GM18502 (cell line): ENCODE results near the gene ITGB8.

Experiments
- ATAC-seq: cut with Tn5 transposase; IDR thresholded peaks from one replicate; pipeline ENCODE4 v1.9.1; 2021; ENCODE audit warnings: mild to moderate bottlenecking; ENCODE audit not compliant: unreplicated experiment, poor library complexity

ITGB8 gene

GRCh38 chr7:20449176-20449575 is 118.5 kb downstream of the ITGB8 start:
- ATAC-seq, result no peak

DNA sequence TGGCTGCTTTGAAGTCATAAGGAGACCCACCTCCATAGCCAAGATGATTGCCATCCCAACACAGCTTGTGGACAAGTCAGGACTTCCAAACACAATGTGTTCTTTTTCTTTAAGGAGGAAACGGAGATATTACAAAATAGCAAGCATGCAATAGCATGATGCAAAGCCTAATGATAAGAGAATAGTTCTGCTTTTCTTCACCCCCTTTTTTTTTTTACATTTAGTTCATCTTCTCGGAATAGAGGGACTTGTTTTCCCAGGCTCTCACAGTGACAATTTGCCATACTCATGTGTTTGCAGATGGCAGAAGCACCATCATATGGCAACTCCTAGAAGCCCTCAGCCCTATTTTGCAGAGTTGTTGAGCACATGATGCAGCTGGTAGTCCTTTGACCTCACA is 119.8 kb downstream of the ITGB8 start:
- no peak for ATAC-seq

- no peak for ATAC-seq
Measured at GRCh38 chr7:20454202-20454601, 123.5 kb downstream of the ITGB8 start.

GRCh38 chr7:20456701-20457100 is 126.0 kb downstream of the ITGB8 start:
- no peak for ATAC-seq

DNA sequence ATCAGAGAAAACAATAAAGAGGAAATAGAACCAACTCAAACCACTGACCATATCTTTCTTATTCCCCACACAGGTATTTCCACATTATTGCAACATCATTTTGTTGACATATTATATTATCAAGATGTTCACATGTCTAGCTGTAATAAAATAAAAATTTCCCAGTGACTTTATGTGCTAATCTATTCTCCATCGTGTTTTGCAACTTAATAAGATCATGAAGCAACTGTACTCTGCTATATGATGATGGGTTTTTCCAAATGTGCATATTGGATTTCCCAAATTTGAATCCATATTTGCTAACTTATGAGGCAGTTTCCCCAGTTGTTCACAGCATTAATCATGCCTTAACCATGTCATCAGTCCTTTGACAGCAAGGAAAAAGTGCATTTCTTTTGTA is 127.8 kb downstream of the ITGB8 start:
- ATAC-seq, result no peak

DNA sequence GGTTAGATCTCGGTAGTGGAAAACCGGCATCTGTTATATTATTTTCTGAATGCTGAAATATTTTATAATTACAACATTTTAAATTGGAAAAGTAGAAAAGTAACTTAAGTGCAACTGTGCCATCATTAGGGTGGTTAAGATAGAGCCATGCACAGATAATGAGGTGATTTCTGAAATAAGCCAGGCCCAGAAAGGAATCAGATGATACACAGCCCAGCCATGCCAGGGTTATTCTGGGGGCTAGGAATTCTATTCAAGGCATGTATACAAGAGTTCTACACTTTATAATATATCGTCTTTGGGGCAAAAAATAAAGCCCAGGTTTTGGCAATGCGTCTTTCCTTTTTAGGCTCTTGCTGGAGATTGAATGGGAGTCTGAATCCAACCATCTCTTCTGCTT is 128.7 kb downstream of the ITGB8 start:
- no peak for ATAC-seq

GRCh38 chr7:20464891-20465290 is 134.2 kb downstream of the ITGB8 start:
- ATAC-seq, result no peak
